Measurements from ENCODE around the gene CHRNB1. TPM values are rescaled to one million over a fixed set of nuclear protein-coding genes. Genes with fewer than 3 reads are reported as not detected.
A peak's percentile ranks its signal among the peaks of the same experiment; 100 is the strongest.

CHRNB1 gene
- total RNA-seq, 1 donor from 2014 or later, result 11.7 TPM

- peaks cover 1% of the 10 kb centered on the region for H3K27me3 Mint-ChIP-seq (ENCODE audit: low read depth, unreplicated experiment)
- peak overlapping the region; percentile 75 for H2AFZ ChIP-seq (ENCODE audit: low read depth, low read length)
- H3K36me3 ChIP-seq (ENCODE audit: insufficient read depth, low read length), result no peaks in the 10 kb centered on the region
- H3K36me3 Mint-ChIP-seq (ENCODE audit: low read depth, unreplicated experiment), result peaks cover 9% of the 10 kb centered on the region
- H4K20me1 ChIP-seq (ENCODE audit: insufficient read depth, low read length), result peaks cover 13% of the 10 kb centered on the region
- peak overlapping the region; percentile 37 for H3K4me3 ChIP-seq (ENCODE audit: insufficient read depth, low read depth, low read length)
- H3K4me1 ChIP-seq (ENCODE audit: insufficient read depth, low read length), result peaks cover 27% of the 10 kb centered on the region
- H3K9me3 Mint-ChIP-seq (ENCODE audit: unreplicated experiment), result no peaks in the 10 kb centered on the region
- H3K79me2 ChIP-seq (ENCODE audit: insufficient read depth, low read length), result no peaks in the 10 kb centered on the region
- peaks cover 13% of the 10 kb centered on the region for H3K4me1 Mint-ChIP-seq (ENCODE audit: low read depth, unreplicated experiment)
- peak; percentile 64 for TF ChIP-seq EZH2 (IDR thresholded peaks at IDR 0.05; ENCODE audit: insufficient read depth, low read length)
- TF ChIP-seq CTCF (IDR thresholded peaks at IDR 0.05; ENCODE audit: insufficient read depth, low read depth, low read length), result no peak
- H3K27me3 ChIP-seq (ENCODE audit: insufficient read depth, low read length), result peaks cover 27% of the 10 kb centered on the region
- H3K4me3 Mint-ChIP-seq (ENCODE audit: unreplicated experiment), result peak overlapping the region; percentile 94
- H3K27ac ChIP-seq (ENCODE audit: low read depth, low read length), result no peak overlapping the region
- peak overlapping the region; percentile 84 for H3K4me2 ChIP-seq (ENCODE audit: low read length)
- H3K9me3 ChIP-seq (ENCODE audit: insufficient read depth, low read depth, low read length), result no peaks in the 10 kb centered on the region
- FAIRE-seq (no peak), DNase-seq (ENCODE audit: low read depth) (no peak)
- H3K9ac ChIP-seq (ENCODE audit: low read length), result no peak overlapping the region
- peak overlapping the region; percentile 88 for H3K27ac Mint-ChIP-seq (ENCODE audit: unreplicated experiment)
Measured at GRCh38 chr17:7437950-7438614, 6.8 kb upstream of the CHRNB1 start.

- peak overlapping the region; percentile 94 for H3K4me3 Mint-ChIP-seq (ENCODE audit: unreplicated experiment)
- DNase-seq (ENCODE audit: low read depth) (no peak), FAIRE-seq (no peak)
- H3K27ac ChIP-seq (ENCODE audit: low read depth, low read length), result no peak overlapping the region
- H3K4me1 Mint-ChIP-seq (ENCODE audit: low read depth, unreplicated experiment), result peaks cover 13% of the 10 kb centered on the region
- no peak overlapping the region for H2AFZ ChIP-seq (ENCODE audit: low read depth, low read length)
- H3K36me3 ChIP-seq (ENCODE audit: insufficient read depth, low read length), result no peaks in the 10 kb centered on the region
- H3K27me3 ChIP-seq (ENCODE audit: insufficient read depth, low read length), result peaks cover 27% of the 10 kb centered on the region
- peaks cover 2% of the 10 kb centered on the region for H3K27me3 Mint-ChIP-seq (ENCODE audit: low read depth, unreplicated experiment)
- H3K9ac ChIP-seq (ENCODE audit: low read length), result no peak overlapping the region
- H3K4me2 ChIP-seq (ENCODE audit: low read length), result peak overlapping the region; percentile 84
- H3K9me3 ChIP-seq (ENCODE audit: insufficient read depth, low read depth, low read length), result no peaks in the 10 kb centered on the region
- peaks cover 15% of the 10 kb centered on the region for H3K36me3 Mint-ChIP-seq (ENCODE audit: low read depth, unreplicated experiment)
- no peak for TF ChIP-seq EZH2 (IDR thresholded peaks at IDR 0.05; ENCODE audit: insufficient read depth, low read length)
- no peak for TF ChIP-seq CTCF (IDR thresholded peaks at IDR 0.05; ENCODE audit: insufficient read depth, low read depth, low read length)
- peak overlapping the region; percentile 78 for H3K27ac Mint-ChIP-seq (ENCODE audit: unreplicated experiment)
- peaks cover 27% of the 10 kb centered on the region for H3K4me1 ChIP-seq (ENCODE audit: insufficient read depth, low read length)
- H3K79me2 ChIP-seq (ENCODE audit: insufficient read depth, low read length), result no peaks in the 10 kb centered on the region
- peaks cover 13% of the 10 kb centered on the region for H4K20me1 ChIP-seq (ENCODE audit: insufficient read depth, low read length)
- H3K9me3 Mint-ChIP-seq (ENCODE audit: unreplicated experiment), result no peaks in the 10 kb centered on the region
- peak overlapping the region; percentile 37 for H3K4me3 ChIP-seq (ENCODE audit: insufficient read depth, low read depth, low read length)
Measured at GRCh38 chr17:7438656-7439460, 6.0 kb upstream of the CHRNB1 start.
